ENCODE results near the gene RALGAPB. TPM values are rescaled to one million over a fixed set of nuclear protein-coding genes. Genes with fewer than 3 reads are reported as not detected.

RALGAPB gene
- total and polyA plus RNA-seq, 2 of the 13 experiments (the other 11 are each of a cell fraction or from before 2014, with no cell fraction given): 17.6 to 30.6 TPM

GRCh38 chr20:38514185-38514584 is 41.5 kb downstream of the RALGAPB start:
- Histone ChIP-seq H3K4me1 (ENCODE audit: insufficient read depth, low read length) (no peaks in the 10 kb centered on the region), H3K79me2 (ENCODE audit: insufficient read depth, low read length) (no peaks in the 10 kb centered on the region), H4K20me1 (ENCODE audit: insufficient read depth, low read length) (no peaks in the 10 kb centered on the region), H3K36me3 (replicated peaks in 1 of 2; ENCODE audit: control insufficient read depth in 1 of 2, insufficient read depth in 2 of 2, low read length in 2 of 2) (peaks cover 17 to 35% of the 10 kb centered on the region in 2 experiments), H2AFZ (ENCODE audit: low read length) (no peak overlapping the region), H3K9ac (ENCODE audit: insufficient read depth, low read depth, low read length) (no peak overlapping the region), H3K27me3 (ENCODE audit: control insufficient read depth in 1 of 2, insufficient read depth in 2 of 2, low read length in 2 of 2) (no peaks in the 10 kb centered on the region), H3K27ac (ENCODE audit: extremely low read length, insufficient read depth, low read length) (no peak overlapping the region), H3K9me3 (ENCODE audit: low read length) (no peaks in the 10 kb centered on the region), H3K4me2 (ENCODE audit: low read depth, low read length) (no peak overlapping the region), H3K4me3 (replicated peaks in 1 of 3; ENCODE audit: insufficient read depth in 1 of 3, low read depth in 2 of 3, low read length in 3 of 3) (no peak overlapping the region)
- POLR2A ChIA-PET: no interaction called here
- in situ Hi-C loops (cut with HindIII; ENCODE audit: extremely low pct_ligation_motif_present, low pct_unique_long_range_greater_than_20kb): no loop called here
- no peak for TF ChIP-seq SMAD1 (CRISPR knock-in tag; IDR thresholded peaks at IDR 0.05; ENCODE audit: borderline replicate concordance, low read depth)
- no peak for TF ChIP-seq NFE2L1 (CRISPR knock-in tag; IDR thresholded peaks at IDR 0.05; ENCODE audit: borderline replicate concordance)
- peak; percentile 21 for TF ChIP-seq RBM22 (optimal IDR thresholded peaks at IDR 0.05; ENCODE audit: low read length)
- no peak for TF ChIP-seq U2AF1 (optimal IDR thresholded peaks at IDR 0.05; ENCODE audit: low read depth, low read length)
- BruUV-seq (replicated peaks): no TSS peak
- intact Hi-C loops (cut with micrococcal nuclease; ENCODE audit: unreplicated experiment): no loop called here
- ATAC-seq: no peak
- 92% methylated on average over 4 of the region's 4 CpGs for whole genome bisulfite sequencing (ENCODE audit: low lambda C conversion rate)
- CTCF ChIA-PET (ENCODE audit: low intra/inter-chr PET ratio, low total read pairs): no interaction called here
- DNase-seq (ENCODE audit: low spot score): no peak
- FAIRE-seq: no peak

- no peak overlapping the region for H3K9ac ChIP-seq (ENCODE audit: insufficient read depth, low read depth, low read length)
- H3K79me2 ChIP-seq (ENCODE audit: insufficient read depth, low read length): no peaks in the 10 kb centered on the region
- H3K4me2 ChIP-seq (ENCODE audit: low read depth, low read length): no peak overlapping the region
- no peak for DNase-seq (ENCODE audit: low spot score)
- no peaks in the 10 kb centered on the region for H3K4me1 ChIP-seq (ENCODE audit: insufficient read depth, low read length)
- H4K20me1 ChIP-seq (ENCODE audit: insufficient read depth, low read length): no peaks in the 10 kb centered on the region
- H3K27me3 ChIP-seq (ENCODE audit: control insufficient read depth in 1 of 2, insufficient read depth in 2 of 2, low read length in 2 of 2): no peaks in the 10 kb centered on the region
- no peak for ATAC-seq
- TF ChIP-seq ZNF564 (CRISPR knock-in tag; IDR thresholded peaks at IDR 0.05) (no peak), ZNF143 (CRISPR knock-in tag; IDR thresholded peaks at IDR 0.05) (peak; percentile 57), THRA (CRISPR knock-in tag; IDR thresholded peaks at IDR 0.05; ENCODE audit: borderline replicate concordance) (no peak), ZFP36 (IDR thresholded peaks at IDR 0.05; ENCODE audit: borderline replicate concordance, low read depth, low read length, partially characterized antibody) (no peak), SOX5 (CRISPR knock-in tag; IDR thresholded peaks at IDR 0.05; ENCODE audit: borderline replicate concordance) (no peak), ATF4 (CRISPR knock-in tag; IDR thresholded peaks at IDR 0.05) (no peak), SAFB2 (CRISPR knock-in tag; IDR thresholded peaks at IDR 0.05; ENCODE audit: borderline replicate concordance, low read depth) (no peak), CREBL2 (CRISPR knock-in tag; IDR thresholded peaks at IDR 0.05; ENCODE audit: borderline replicate concordance) (no peak), PRDM10 (CRISPR knock-in tag; IDR thresholded peaks at IDR 0.05; ENCODE audit: low read depth) (peak; percentile 52; the same call in 1 of the 2 replicates)
- in situ Hi-C loops (cut with HindIII; ENCODE audit: extremely low pct_ligation_motif_present, low pct_unique_long_range_greater_than_20kb) (no loop called here), intact Hi-C loops (cut with micrococcal nuclease; ENCODE audit: unreplicated experiment) (no loop called here)
- H3K4me3 ChIP-seq (replicated peaks in 1 of 3; ENCODE audit: insufficient read depth in 1 of 3, low read depth in 2 of 3, low read length in 3 of 3): no peak overlapping the region
- no peak for FAIRE-seq
- peaks cover 17 to 34% of the 10 kb centered on the region in 2 experiments for H3K36me3 ChIP-seq (replicated peaks in 1 of 2; ENCODE audit: control insufficient read depth in 1 of 2, insufficient read depth in 2 of 2, low read length in 2 of 2)
- 95% methylated on average over 3 of the region's 3 CpGs for WGBS (ENCODE audit: low lambda C conversion rate)
- no peak overlapping the region for H3K27ac ChIP-seq (ENCODE audit: extremely low read length, insufficient read depth, low read length)
- BruUV-seq (replicated peaks): no TSS peak
- no peak overlapping the region for H2AFZ ChIP-seq (ENCODE audit: low read length)
- CTCF ChIA-PET (ENCODE audit: low intra/inter-chr PET ratio, low total read pairs): no interaction called here
- H3K9me3 ChIP-seq (ENCODE audit: low read length): no peaks in the 10 kb centered on the region
- POLR2A ChIA-PET: no interaction called here
Measured at GRCh38 chr20:38514947-38515346, 42.3 kb downstream of the RALGAPB start.
